SK-N-MC (cell line): Measurements from ENCODE around the gene RNF115.

ENCODE experiments used
- DNase-seq: peaks from one replicate; pipeline ENCODE4 v3.0.0-alpha.2; 2011; ENCODE audit warnings: low read depth, low spot score
- H3K27ac ChIP-seq: fragments of 200-600 bp; sonication (generic); 2 replicates; pipeline ENCODE4 v1.5.1; 2016; ENCODE audit warnings: mixed run types
- H3K36me3 ChIP-seq: fragments of 200-600 bp; sonication (generic); 2 replicates; pipeline ENCODE4 v1.6.1; 2017; ENCODE audit warnings: antibody characterized with exemption, low read length, mixed read lengths; ENCODE audit not compliant: insufficient read depth
- H3K4me3 ChIP-seq: fragments of 200-600 bp; sonication (generic); 2 replicates; pipeline ENCODE4 v1.5.1; 2016
- H3K9ac ChIP-seq: fragments of 200-600 bp; sonication (generic); 2 replicates; pipeline ENCODE4 v1.8.0; 2017; ENCODE audit warnings: mixed run types, mixed read lengths; ENCODE audit not compliant: insufficient read length
- H3K9me3 ChIP-seq: fragments of 200-600 bp; sonication (generic); 2 replicates; pipeline ENCODE4 v1.6.1; 2017; ENCODE audit warnings: low read depth, mild to moderate bottlenecking, antibody characterized with exemption, low read length, moderate library complexity, mixed read lengths
- EZH2 ChIP-seq: fragments of 200-600 bp; sonication (generic); IDR thresholded peaks from one replicate; pipeline ENCODE4 v1.6.1; 2017; ENCODE audit warnings: antibody characterized with exemption
- FOXP2 ChIP-seq: optimal IDR thresholded peaks from 2 replicates; pipeline ENCODE3; 2011; ENCODE audit warnings: mild to moderate bottlenecking, moderate library complexity; ENCODE audit not compliant: insufficient read depth; ENCODE audit errors: extremely low read length, control extremely low read depth
- POLR2AphosphoS5 ChIP-seq: IDR thresholded peaks from 2 replicates; pipeline ENCODE4 v1.6.1; 2012; ENCODE audit warnings: mild to moderate bottlenecking, low read depth, low read length, borderline replicate concordance

RNF115 gene

DNA sequence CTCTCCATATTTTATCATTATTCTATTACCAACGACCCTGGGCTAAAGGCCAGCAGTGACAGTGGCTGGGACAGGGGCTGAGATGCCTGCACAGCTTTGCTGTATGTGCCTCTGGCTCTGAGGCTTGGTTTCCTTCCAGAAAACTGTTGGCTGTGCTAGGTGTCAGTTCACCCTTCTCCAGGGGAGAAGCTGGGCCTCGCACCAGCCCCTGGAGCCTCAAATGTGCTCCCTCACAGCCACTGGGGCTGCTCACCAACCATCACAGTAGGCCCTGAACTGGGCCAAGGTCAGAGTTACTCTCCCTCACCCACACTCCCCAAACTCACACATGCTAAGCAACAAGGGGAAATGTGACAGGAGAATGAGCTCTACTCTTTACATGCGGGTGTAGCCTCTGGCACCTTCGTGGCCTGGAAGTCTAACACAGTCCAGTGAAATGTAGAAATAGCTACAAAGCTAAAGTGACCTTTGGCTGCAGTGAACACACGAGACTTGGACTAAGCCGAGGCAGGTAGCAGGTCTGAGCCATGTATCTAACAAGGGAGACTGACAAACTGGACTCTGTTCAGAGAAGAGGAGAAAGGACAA is 109.3 kb downstream of the RNF115 start:
- no peak for DNase-seq
- TF ChIP-seq EZH2 = no peak
- no peak for TF ChIP-seq FOXP2
- TF ChIP-seq POLR2AphosphoS5 = no peak
- H3K9ac ChIP-seq = no peak overlapping the region
- H3K4me3 ChIP-seq = no peak overlapping the region
- H3K36me3 ChIP-seq = no peaks in the 10 kb centered on the region
- H3K27ac ChIP-seq = no peak overlapping the region
- H3K9me3 ChIP-seq = no peaks in the 10 kb centered on the region

DNA sequence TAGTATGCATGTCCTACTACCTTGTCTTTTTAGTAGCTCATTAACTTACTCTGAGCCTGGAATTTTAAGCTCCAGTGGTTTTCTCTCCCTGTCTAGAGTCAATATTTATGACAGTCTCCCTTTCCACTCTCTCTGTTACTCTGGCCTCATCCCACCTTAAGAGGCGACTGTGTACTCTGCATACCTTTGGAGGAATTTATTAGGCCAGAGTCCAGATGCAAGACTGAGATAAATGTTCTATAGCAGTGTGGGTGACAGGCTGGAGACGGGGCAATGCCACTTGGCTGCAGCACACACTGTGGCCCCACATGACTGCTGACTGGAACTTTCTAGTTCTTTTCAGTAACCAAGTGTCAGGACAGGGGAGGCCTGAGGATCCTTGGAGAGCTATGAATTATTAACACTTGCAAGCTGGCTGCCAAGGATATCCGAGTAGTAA is 112.7 kb downstream of the RNF115 start:
- H3K9ac ChIP-seq = no peak overlapping the region
- no peaks in the 10 kb centered on the region for H3K36me3 ChIP-seq
- no peak overlapping the region for H3K27ac ChIP-seq
- no peaks in the 10 kb centered on the region for H3K9me3 ChIP-seq
- H3K4me3 ChIP-seq = no peak overlapping the region
- no peak for DNase-seq
- no peak for TF ChIP-seq POLR2AphosphoS5

DNA sequence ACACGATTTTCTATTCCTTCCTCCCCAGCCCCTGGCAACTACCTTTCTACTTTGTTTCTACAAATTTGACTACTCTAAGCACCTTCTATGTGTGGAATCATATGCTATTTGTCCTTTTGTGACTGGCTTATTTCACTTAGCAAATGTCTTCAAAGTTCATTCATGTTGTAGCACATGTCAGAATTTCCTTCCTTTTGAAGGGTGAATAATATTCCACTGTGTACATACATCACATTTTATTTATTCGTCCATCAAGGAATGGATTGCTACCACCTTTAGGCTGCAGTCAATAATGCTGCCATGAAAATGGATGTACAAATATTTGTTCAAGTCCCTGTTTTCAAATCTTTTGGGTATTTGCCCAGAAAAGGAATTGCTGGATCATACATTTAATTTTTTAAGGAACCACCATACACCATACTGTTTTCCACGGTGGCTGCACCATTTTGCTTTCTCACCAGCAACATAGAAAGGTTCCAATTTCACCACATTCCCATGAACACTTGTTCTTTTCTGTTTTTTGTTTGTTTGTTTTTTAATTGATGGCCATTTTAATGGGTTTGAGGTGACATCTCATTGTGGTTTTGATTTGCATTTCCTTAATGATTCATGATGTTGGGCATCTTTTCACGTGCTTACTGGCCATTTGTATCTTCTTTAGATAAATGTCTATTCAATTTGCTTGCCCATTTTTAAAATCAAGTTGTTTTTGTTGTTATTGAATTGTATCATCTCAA is 113.4 kb downstream of the RNF115 start:
- TF ChIP-seq FOXP2 = no peak
- H3K27ac ChIP-seq = no peak overlapping the region
- DNase-seq = no peak
- no peaks in the 10 kb centered on the region for H3K9me3 ChIP-seq
- no peak overlapping the region for H3K9ac ChIP-seq
- H3K4me3 ChIP-seq = no peak overlapping the region
- H3K36me3 ChIP-seq = no peaks in the 10 kb centered on the region

DNA sequence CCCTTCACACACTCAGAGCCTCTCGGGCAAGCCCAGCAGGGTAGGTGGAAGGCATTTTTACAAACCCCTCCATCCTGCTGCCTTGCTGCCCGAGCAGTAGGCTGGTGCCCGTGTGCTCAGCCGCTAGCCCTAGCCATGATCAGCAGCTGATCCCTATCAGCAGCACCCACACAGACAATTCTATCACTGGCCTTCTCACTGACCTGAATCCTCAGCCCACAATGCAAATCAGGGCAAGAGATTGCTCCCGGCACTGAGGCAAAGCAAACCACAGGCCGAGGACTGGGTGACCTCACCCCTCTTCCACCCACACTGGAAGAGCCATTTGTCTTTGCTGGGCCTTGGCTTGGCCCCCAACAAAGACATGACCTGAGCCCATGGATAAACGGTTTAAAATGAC is 115.8 kb downstream of the RNF115 start:
- TF ChIP-seq POLR2AphosphoS5 (no peak), EZH2 (no peak), FOXP2 (no peak)
- DNase-seq = no peak
- Histone ChIP-seq H3K4me3 (no peak overlapping the region), H3K9ac (no peak overlapping the region), H3K36me3 (no peaks in the 10 kb centered on the region), H3K9me3 (no peaks in the 10 kb centered on the region), H3K27ac (no peak overlapping the region)

DNA sequence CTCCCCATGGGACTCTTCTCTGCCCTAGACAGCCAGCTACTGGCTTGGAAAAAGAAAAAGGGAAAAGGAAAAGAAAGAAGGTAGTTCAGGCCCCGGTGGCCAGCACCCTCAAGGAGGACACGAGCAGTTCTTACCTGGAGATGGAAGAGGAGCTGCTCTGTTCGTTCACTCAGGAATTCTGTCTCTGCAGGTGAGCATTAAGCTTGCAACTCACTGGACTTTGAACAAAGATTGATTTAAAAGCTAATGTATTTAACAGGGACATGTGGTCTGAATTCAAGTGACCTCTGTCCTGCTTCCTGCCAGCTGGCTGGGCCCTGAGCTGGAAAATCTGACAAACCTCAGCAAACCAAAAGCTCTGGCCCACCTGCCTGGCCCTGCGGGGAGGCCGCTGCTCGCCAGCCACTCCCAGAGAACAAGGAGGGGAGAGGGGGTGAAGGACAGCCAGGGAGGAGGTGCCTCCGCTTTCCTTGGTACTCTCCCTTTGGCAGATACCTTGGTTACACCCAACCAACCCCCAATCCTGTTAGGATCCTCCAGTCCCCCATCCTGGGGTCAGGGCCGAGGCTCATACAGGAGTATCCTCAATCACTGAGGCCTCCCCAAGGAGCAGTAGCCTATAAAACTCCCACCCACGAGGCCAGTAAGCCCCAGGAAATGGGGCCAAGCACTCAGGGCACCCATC is 116.6 kb downstream of the RNF115 start, which contains the start of gene PDZK1:
Gene PDZK1 (minus strand): TSS at position 186 of the 685 bp plus-strand sequence. CDS start 19,347 bp downstream, outside the sequence.
- no peak within 1 kb of the TSS for H3K27ac ChIP-seq
- no peak within 1 kb of the TSS for H3K4me3 ChIP-seq
- no peaks in the 10 kb centered on the region for H3K36me3 ChIP-seq
- TF ChIP-seq POLR2AphosphoS5 (no peak), FOXP2 (no peak), EZH2 (no peak)
- DNase-seq = no peak
- no peaks in the 10 kb centered on the region for H3K9me3 ChIP-seq
- H3K9ac ChIP-seq = no peak within 1 kb of the TSS

DNA sequence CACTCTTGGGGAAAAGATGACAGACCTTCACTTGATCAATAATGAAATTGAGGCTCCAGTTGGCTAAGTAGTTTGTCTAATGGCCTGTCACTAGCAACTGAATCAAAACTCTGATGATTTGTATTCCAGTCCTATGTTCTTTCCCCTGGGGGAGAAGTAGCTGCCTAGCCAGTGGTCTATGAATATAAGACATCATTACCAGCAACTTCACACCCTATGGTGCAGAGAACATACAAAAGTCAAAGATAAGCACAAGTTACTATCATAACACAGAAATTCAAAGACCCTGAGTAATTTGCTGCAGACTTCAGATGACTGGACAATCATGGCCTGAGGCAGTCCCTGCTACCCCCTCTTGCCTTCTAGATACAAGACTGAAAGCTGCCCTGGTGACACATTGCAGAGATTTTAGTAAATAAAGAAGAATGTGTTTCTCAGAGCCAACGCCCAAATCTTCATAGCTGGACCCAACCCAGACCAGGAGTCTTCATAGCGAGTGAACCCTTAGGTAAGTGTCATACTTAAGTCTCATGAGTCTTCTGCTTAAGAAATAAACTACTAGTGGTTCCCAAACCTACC is 117.7 kb downstream of the RNF115 start:
- no peaks in the 10 kb centered on the region for H3K36me3 ChIP-seq
- no peak for DNase-seq
- no peaks in the 10 kb centered on the region for H3K9me3 ChIP-seq
- TF ChIP-seq FOXP2 (no peak), EZH2 (no peak), POLR2AphosphoS5 (no peak)
- H3K4me3 ChIP-seq = no peak overlapping the region
- H3K9ac ChIP-seq = no peak overlapping the region
- no peak overlapping the region for H3K27ac ChIP-seq

DNA sequence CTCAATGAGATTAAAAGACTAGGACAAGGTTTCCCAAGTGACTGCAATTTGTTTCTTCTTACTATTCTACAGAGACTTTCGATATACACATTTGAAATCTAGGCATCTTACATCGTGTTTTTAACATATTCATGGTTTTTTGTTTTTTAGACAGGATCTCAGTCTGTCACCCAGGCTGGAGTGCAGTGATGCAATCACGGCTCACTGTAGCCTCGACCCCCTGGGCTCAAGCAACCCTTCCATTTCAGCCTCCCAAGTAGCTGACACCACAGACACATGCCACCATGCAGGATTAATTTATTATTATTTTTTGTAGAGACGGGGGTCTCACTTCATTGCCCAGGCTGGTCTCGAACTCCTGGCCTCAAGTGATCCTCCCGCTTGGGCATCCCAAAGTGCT is 118.3 kb downstream of the RNF115 start:
- no peak overlapping the region for H3K27ac ChIP-seq
- TF ChIP-seq EZH2 (no peak), POLR2AphosphoS5 (no peak), FOXP2 (no peak)
- DNase-seq = no peak
- no peaks in the 10 kb centered on the region for H3K36me3 ChIP-seq
- H3K4me3 ChIP-seq = no peak overlapping the region
- no peak overlapping the region for H3K9ac ChIP-seq
- H3K9me3 ChIP-seq = no peaks in the 10 kb centered on the region

DNA sequence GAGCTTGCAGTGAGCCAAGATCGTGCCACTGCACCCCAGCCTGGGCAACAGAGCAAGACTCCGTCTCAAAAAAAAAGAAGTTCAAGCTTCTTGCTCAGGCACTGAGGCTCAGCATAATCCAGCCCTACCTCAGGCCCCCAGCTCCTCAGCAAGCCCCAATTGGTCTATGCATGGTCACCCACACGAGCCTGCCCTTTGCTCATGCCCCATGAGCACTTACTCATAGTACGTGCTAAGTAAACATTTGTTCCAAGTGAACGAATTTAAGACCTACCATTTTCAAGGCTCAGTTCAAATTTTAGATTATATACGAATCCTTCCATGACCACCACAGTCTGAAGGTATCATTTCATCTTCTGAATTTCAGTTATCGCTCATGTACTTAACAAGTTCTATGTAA is 121.1 kb downstream of the RNF115 start:
- DNase-seq = no peak
- Histone ChIP-seq H3K27ac (no peak overlapping the region), H3K4me3 (no peak overlapping the region), H3K9ac (no peak overlapping the region), H3K9me3 (no peaks in the 10 kb centered on the region), H3K36me3 (no peaks in the 10 kb centered on the region)
- TF ChIP-seq EZH2 = no peak
- no peak for TF ChIP-seq FOXP2
- no peak for TF ChIP-seq POLR2AphosphoS5
